Esophagus squamous epithelium (tissue), 4 donors: Measurements from ENCODE around the gene MANEA.

Experiments
- CTCF ChIP-seq, 6 experiments: fragments of 450-650 bp in 4 of 6; fragments of 200-600 bp in 2 of 6; sonication (generic) in 2 of 6; IDR thresholded peaks; one replicate each; pipeline ENCODE4 v1.5.1; 2016 to 2019; ENCODE audit warnings: antibody characterized with exemption in 6 of 6, mild to moderate bottlenecking in 4 of 6, moderate library complexity in 4 of 6
- POLR2A ChIP-seq, 4 donors: fragments of 450-650 bp; IDR thresholded peaks; one replicate each; pipeline ENCODE4 v1.6.1; 2017; ENCODE audit warnings: antibody characterized with exemption in 4 of 4, mild to moderate bottlenecking in 4 of 4, moderate library complexity in 3 of 4

- no peak for TF ChIP-seq CTCF (IDR thresholded peaks at IDR 0.05)
- TF ChIP-seq POLR2A (IDR thresholded peaks at IDR 0.05) = no peak
Measured at GRCh38 chr6:95593025-95593424, 15.7 kb downstream of the MANEA start.
